Testis (tissue), 2 donors: ENCODE data around the gene NOP9.

Experiments
- CTCF ChIP-seq, 3 experiments: fragments of 450-650 bp in 2 of 3; fragments of 200-600 bp in 1 of 3; sonication (generic) in 1 of 3; IDR thresholded peaks; one replicate each; pipeline ENCODE4 v1.5.1; 2016 to 2019; ENCODE audit warnings: antibody characterized with exemption in 3 of 3, mild to moderate bottlenecking in 2 of 3, moderate library complexity in 1 of 3
- POLR2A ChIP-seq: fragments of 450-650 bp; IDR thresholded peaks from one replicate; pipeline ENCODE4 v1.6.1; 2017; ENCODE audit warnings: antibody characterized with exemption, mild to moderate bottlenecking, moderate library complexity

- no peak for TF ChIP-seq CTCF (IDR thresholded peaks at IDR 0.05)
- no peak for TF ChIP-seq POLR2A
Observed at GRCh38 chr14:24335461-24336171, 36.0 kb downstream of the NOP9 start.
